Upper lobe of left lung (tissue), 6 donors: ENCODE results near the gene ASTN2. TPM values are rescaled to one million over a fixed set of nuclear protein-coding genes. Genes with fewer than 3 reads are reported as not detected.

ENCODE experiments used
- ATAC-seq, 2 donors: fragments of 200-7000 bp; cut with Tn5 transposase; one replicate each; pipeline ENCODE4 v1.9.1; 2022; ENCODE audit warnings: mild to moderate bottlenecking in 2 of 2, moderate library complexity in 2 of 2; ENCODE audit not compliant: low FRiP score in 2 of 2
- DNase-seq, 2 donors: peaks; one replicate each; pipeline ENCODE4 v3.0.0-alpha.2; 2019 to 2020
- H3K27ac ChIP-seq, 4 donors: fragments of 200-600 bp; sonication (generic); one replicate each; pipeline ENCODE4 v1.5.1; 2016 to 2019
- H3K27me3 ChIP-seq, 4 donors: fragments of 200-600 bp; sonication (generic); one replicate each; pipeline ENCODE4 v1.5.1; 2017 to 2019
- H3K36me3 ChIP-seq, 4 donors: fragments of 200-600 bp; sonication (generic); one replicate each; pipeline ENCODE4 v1.5.1; 2016 to 2019
- H3K4me1 ChIP-seq, 4 donors: fragments of 200-600 bp; sonication (generic); one replicate each; pipeline ENCODE4 v1.5.1; 2018 to 2019
- H3K4me3 ChIP-seq, 4 donors: fragments of 200-600 bp; sonication (generic); one replicate each; pipeline ENCODE4 v1.5.1; 2017 to 2019; ENCODE audit warnings: mild to moderate bottlenecking in 2 of 4, moderate library complexity in 1 of 4
- H3K9me3 ChIP-seq, 4 donors: fragments of 200-600 bp; sonication (generic); one replicate each; pipeline ENCODE4 v1.5.1; 2018 to 2019
- CTCF ChIP-seq, 6 experiments: fragments of 450-650 bp in 4 of 6; fragments of 200-600 bp in 2 of 6; sonication (generic) in 2 of 6; IDR thresholded peaks; one replicate each; pipeline ENCODE4 v1.5.1; 2016 to 2019; ENCODE audit warnings: antibody characterized with exemption in 6 of 6
- EP300 ChIP-seq, 4 donors: sonication (generic); formaldehyde crosslinking; IDR thresholded peaks; one replicate each; pipeline ENCODE4 v1.5.1; 2017; ENCODE audit warnings: antibody characterized with exemption in 4 of 4, control low read depth in 2 of 4
- POLR2A ChIP-seq, 4 donors: fragments of 450-650 bp; IDR thresholded peaks; one replicate each; pipeline ENCODE4 v1.5.1; 2016 to 2017; ENCODE audit warnings: antibody characterized with exemption in 4 of 4, mild to moderate bottlenecking in 2 of 4
- POLR2AphosphoS5 ChIP-seq, 2 donors: sonication (generic); formaldehyde crosslinking; IDR thresholded peaks; one replicate each; pipeline ENCODE4 v1.5.1; 2017; ENCODE audit warnings: antibody characterized with exemption in 2 of 2
- WGBS, 2 donors: methylation state at CpG; one replicate each; pipeline ENCODE4 v1.1.5; 2017 to 2018; 5-methylcytosine and 5-hydroxymethylcytosine counted together
- total RNA-seq, 6 donors: library from RNA; depleted of rRNA in 4 of 6; stranded (reverse); fragments of >200 nt in 4 of 6; gene quantifications; one replicate each; pipeline versions ENCODE4 v1.1.0 to v1.2.1, GENCODE V29; 2016 to 2021
- donor health status: DM: no; HTN: no; CAD: no; lungs with moderate emphysema.
- donor health status: DM: no; HTN: yes; CAD: no; lungs with severe emphysema.

ASTN2 gene
- total RNA-seq, 6 donors from 2014 or later, result 2.0 to 7.5 (median 3.4) TPM

- no peak for ATAC-seq
- Histone ChIP-seq H3K27ac (no peak overlapping the region), H3K27me3 (no peaks in the 10 kb centered on the region), H3K36me3 (no peaks in the 10 kb centered on the region), H3K9me3 (no peaks in the 10 kb centered on the region), H3K4me1 (no peaks in the 10 kb centered on the region), H3K4me3 (no peak overlapping the region)
- 49 to 52% methylated on average over 2 of the region's 2 CpGs for WGBS, 2 donors
- no peak for DNase-seq
- TF ChIP-seq POLR2A (IDR thresholded peaks at IDR 0.05) (no peak), CTCF (IDR thresholded peaks at IDR 0.05) (no peak), EP300 (IDR thresholded peaks at IDR 0.05) (no peak), POLR2AphosphoS5 (IDR thresholded peaks at IDR 0.05) (no peak)
Observed at GRCh38 chr9:117028103-117028858, 386.6 kb downstream of the ASTN2 start.

DNA sequence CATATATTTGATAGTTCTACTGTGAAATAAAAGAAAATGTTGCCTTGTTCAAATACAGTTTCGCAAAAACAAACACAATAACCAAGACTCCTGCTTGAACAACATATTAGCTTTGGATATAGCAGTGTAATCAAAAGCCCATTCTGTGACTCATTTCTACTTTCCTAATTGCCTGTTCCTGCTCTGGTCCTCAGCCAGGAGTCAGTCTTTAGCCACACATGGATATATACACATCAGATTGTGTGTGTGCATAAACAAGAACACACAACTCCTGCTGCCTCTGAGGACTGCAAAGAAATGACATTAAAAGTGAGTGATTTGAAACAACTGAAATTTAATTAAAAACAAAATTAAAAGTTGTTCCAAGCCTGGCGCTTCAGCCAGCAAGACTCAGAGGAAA is 393.0 kb downstream of the ASTN2 start:
- WGBS, 2 donors, result 85 to 88% methylated on average over 2 of the region's 2 CpGs
- Histone ChIP-seq H3K4me3 (no peak overlapping the region), H3K4me1 (no peaks in the 10 kb centered on the region), H3K9me3 (no peaks in the 10 kb centered on the region), H3K27ac (no peak overlapping the region), H3K36me3 (no peaks in the 10 kb centered on the region), H3K27me3 (no peaks in the 10 kb centered on the region)
- ATAC-seq (no peak), DNase-seq (no peak)
- no peak for TF ChIP-seq POLR2AphosphoS5 (IDR thresholded peaks at IDR 0.05)
- no peak for TF ChIP-seq EP300 (IDR thresholded peaks at IDR 0.05)
- TF ChIP-seq CTCF (IDR thresholded peaks at IDR 0.05), result no peak
- TF ChIP-seq POLR2A (IDR thresholded peaks at IDR 0.05), result no peak

DNA sequence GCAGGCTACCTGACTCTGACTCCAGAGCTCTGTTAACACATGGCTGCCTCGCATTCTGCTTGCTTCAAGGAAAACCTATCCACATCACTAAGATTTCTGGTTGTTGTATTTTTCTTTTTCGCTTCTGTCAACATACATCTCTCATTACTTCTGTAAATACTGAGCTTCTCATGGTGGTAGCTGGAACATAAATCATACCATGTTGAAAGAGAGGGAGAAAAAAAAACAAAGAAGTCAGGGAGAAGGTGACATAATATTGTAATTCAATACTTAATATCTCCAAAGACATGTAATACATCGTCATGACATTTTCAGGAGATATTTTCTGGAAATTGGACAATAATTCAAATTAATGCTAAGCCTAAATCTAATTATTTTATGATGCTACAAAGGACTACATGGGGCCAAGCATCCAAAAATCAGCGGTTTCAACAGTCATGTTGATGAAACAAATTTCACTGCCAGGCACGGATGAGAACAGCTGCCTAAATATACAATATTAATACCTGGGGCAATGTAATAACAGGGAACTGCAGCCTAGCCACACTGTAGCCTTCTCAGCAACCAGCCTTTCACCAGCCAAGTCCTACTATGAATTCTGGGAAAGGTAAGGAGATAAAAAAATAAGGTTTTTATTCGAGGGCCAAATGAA is 395.8 kb downstream of the ASTN2 start:
- Histone ChIP-seq H3K4me1 (no peaks in the 10 kb centered on the region), H3K4me3 (no peak overlapping the region), H3K27me3 (no peaks in the 10 kb centered on the region), H3K36me3 (no peaks in the 10 kb centered on the region), H3K9me3 (no peaks in the 10 kb centered on the region), H3K27ac (no peak overlapping the region)
- TF ChIP-seq EP300 (IDR thresholded peaks at IDR 0.05), result no peak
- no peak for TF ChIP-seq CTCF (IDR thresholded peaks at IDR 0.05)
- 77 to 79% methylated on average over 6 of the region's 6 CpGs for WGBS, 2 donors
- no peak for DNase-seq
- ATAC-seq, result no peak

DNA sequence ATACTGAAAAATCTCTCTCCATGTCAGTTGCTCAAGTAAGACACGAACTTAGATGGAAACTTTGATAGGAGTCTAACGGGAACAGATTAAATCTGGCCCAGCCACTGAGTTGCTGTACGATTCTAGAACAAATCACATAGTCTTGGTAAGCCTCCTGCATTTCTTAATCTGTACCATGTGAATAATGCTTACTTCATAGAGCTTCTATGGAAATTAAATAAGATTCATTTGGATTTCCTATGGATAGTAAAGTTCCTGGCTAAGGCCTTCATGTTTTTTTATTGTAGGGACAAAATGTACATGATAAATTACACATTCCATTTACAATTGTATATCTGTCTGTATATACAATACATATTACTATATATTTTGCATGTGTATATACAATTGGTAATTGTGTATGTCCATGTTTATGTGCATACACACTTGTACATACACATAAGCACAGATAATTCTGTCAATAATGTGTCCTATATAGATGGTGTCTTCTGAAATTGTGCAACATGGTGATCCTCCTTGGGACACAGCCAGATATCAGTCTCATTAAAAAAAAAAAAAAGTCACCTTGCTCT is 397.4 kb downstream of the ASTN2 start:
- no peaks in the 10 kb centered on the region for H3K9me3 ChIP-seq
- no peak for TF ChIP-seq CTCF (IDR thresholded peaks at IDR 0.05)
- TF ChIP-seq POLR2AphosphoS5 (IDR thresholded peaks at IDR 0.05), result no peak
- TF ChIP-seq POLR2A (IDR thresholded peaks at IDR 0.05), result no peak
- no peak for TF ChIP-seq EP300 (IDR thresholded peaks at IDR 0.05)
- 72 to 76% methylated on average over 3 of the region's 3 CpGs for WGBS, 2 donors
- DNase-seq, result no peak
- H3K4me3 ChIP-seq, result no peak overlapping the region
- H3K27ac ChIP-seq, result no peak overlapping the region
- H3K27me3 ChIP-seq, result no peaks in the 10 kb centered on the region
- H3K4me1 ChIP-seq, result no peaks in the 10 kb centered on the region
- no peaks in the 10 kb centered on the region for H3K36me3 ChIP-seq
- ATAC-seq, result no peak
